GM23338 (cell line): Measurements from ENCODE around the gene TCF20. TPM values are rescaled to one million over a fixed set of nuclear protein-coding genes. Genes with fewer than 3 reads are reported as not detected.

ENCODE experiments used
- ATAC-seq: fragments of 200-7000 bp; cut with Tn5 transposase; 3 replicates; pipeline ENCODE4 v1.9.1; 2020
- DNase-seq: peaks from one replicate; pipeline ENCODE4 v3.0.0-alpha.2; 2015; ENCODE audit warnings: low spot score
- H2AFZ ChIP-seq: fragments of 200-600 bp; sonication (generic); 2 replicates; pipeline ENCODE4 v1.8.0; 2016; ENCODE audit warnings: antibody characterized with exemption, mild to moderate bottlenecking, moderate library complexity
- H3F3A ChIP-seq: fragments of 200-600 bp; sonication (generic); replicated peaks from 2 replicates; pipeline ENCODE4 v1.8.0; 2017; ENCODE audit warnings: antibody characterized with exemption, mixed run types, low read depth
- H3K27ac ChIP-seq: fragments of 200-600 bp; sonication (generic); 2 replicates; pipeline ENCODE4 v1.6.1; 2016; ENCODE audit warnings: low read depth
- H3K27me3 ChIP-seq: fragments of 200-600 bp; sonication (generic); 2 replicates; pipeline ENCODE4 v1.8.0; 2016; ENCODE audit warnings: mild to moderate bottlenecking, mixed run types, moderate library complexity; ENCODE audit not compliant: insufficient read depth
- H3K36me3 ChIP-seq: fragments of 200-600 bp; sonication (generic); 2 replicates; pipeline ENCODE4 v1.8.0; 2016; ENCODE audit warnings: mild to moderate bottlenecking; ENCODE audit not compliant: insufficient read depth
- H3K4me1 ChIP-seq: fragments of 200-600 bp; sonication (generic); 2 replicates; pipeline ENCODE4 v1.8.0; 2016; ENCODE audit warnings: mild to moderate bottlenecking, moderate library complexity; ENCODE audit not compliant: insufficient read depth
- H3K4me2 ChIP-seq: fragments of 200-600 bp; sonication (generic); 2 replicates; pipeline ENCODE4 v1.7.1; 2017; ENCODE audit warnings: mixed run types
- H3K4me3 ChIP-seq: fragments of 200-600 bp; sonication (generic); 2 replicates; pipeline ENCODE4 v1.6.1; 2016; ENCODE audit warnings: mixed run types
- H3K79me2 ChIP-seq: fragments of 200-600 bp; sonication (generic); replicated peaks from 2 replicates; pipeline ENCODE4 v1.8.0; 2017; ENCODE audit warnings: mild to moderate bottlenecking; ENCODE audit not compliant: insufficient read depth
- H3K9me2 ChIP-seq: fragments of 200-600 bp; sonication (generic); 2 replicates; pipeline ENCODE4 v1.8.0; 2017; ENCODE audit not compliant: insufficient read depth
- H4K20me1 ChIP-seq: fragments of 200-600 bp; sonication (generic); replicated peaks from 2 replicates; pipeline ENCODE4 v1.8.0; 2017; ENCODE audit warnings: mild to moderate bottlenecking; ENCODE audit not compliant: insufficient read depth
- H3K27ac Mint-ChIP-seq: 2 replicates; pipeline ENCODE4 v1.8.0; 2020; ENCODE audit warnings: inconsistent platforms, mild to moderate bottlenecking, moderate library complexity, mixed read lengths
- H3K27me3 Mint-ChIP-seq: 3 replicates; pipeline ENCODE4 v1.8.0; 2022; ENCODE audit warnings: low read depth, mild to moderate bottlenecking, moderate library complexity, mixed read lengths, inconsistent platforms; ENCODE audit not compliant: insufficient read depth, poor library complexity
- H3K36me3 Mint-ChIP-seq: 3 replicates; pipeline ENCODE4 v1.8.0; 2021; ENCODE audit warnings: low read depth, mild to moderate bottlenecking, inconsistent platforms, moderate library complexity, mixed read lengths
- H3K4me1 Mint-ChIP-seq: 3 replicates; pipeline ENCODE4 v1.8.0; 2020; ENCODE audit warnings: mild to moderate bottlenecking, inconsistent platforms, mixed read lengths
- H3K4me3 Mint-ChIP-seq: 3 replicates; pipeline ENCODE4 v1.8.0; 2021; ENCODE audit warnings: moderate library complexity, mild to moderate bottlenecking, inconsistent platforms, mixed read lengths
- H3K9me3 Mint-ChIP-seq: 3 replicates; pipeline ENCODE4 v1.8.0; 2020; ENCODE audit warnings: moderate library complexity, mild to moderate bottlenecking, inconsistent platforms, mixed read lengths
- CREB1 ChIP-seq: fragments of 250-450 bp; sonication (Bioruptor Pico); IDR thresholded peaks from 2 replicates; pipeline ENCODE4 v1.5.0; 2020; ENCODE audit warnings: low read depth, mild to moderate bottlenecking, moderate library complexity
- EZH2 ChIP-seq: fragments of 200-600 bp; sonication (generic); IDR thresholded peaks from one replicate; pipeline ENCODE4 v1.8.0; 2017; ENCODE audit warnings: antibody characterized with exemption, mild to moderate bottlenecking, low read depth; ENCODE audit not compliant: unreplicated experiment
- EZH2phosphoT487 ChIP-seq: fragments of 200-600 bp; sonication (generic); IDR thresholded peaks from one replicate; pipeline ENCODE4 v1.8.1; 2018; ENCODE audit warnings: antibody characterized with exemption; ENCODE audit not compliant: unreplicated experiment
- JUNB ChIP-seq: IDR thresholded peaks from one replicate; pipeline ENCODE4 v1.6.1; 2016; ENCODE audit warnings: antibody characterized with exemption; ENCODE audit not compliant: unreplicated experiment
- NANOG ChIP-seq: IDR thresholded peaks from 2 replicates; pipeline ENCODE4 v1.6.1; 2016; ENCODE audit warnings: antibody characterized with exemption, borderline replicate concordance
- POLR2AphosphoS5 ChIP-seq: IDR thresholded peaks from 2 replicates; pipeline ENCODE4 v1.6.1; 2016; ENCODE audit warnings: antibody characterized with exemption, low read depth
- ZNF114 ChIP-seq: fragments of 250-450 bp; sonication (Bioruptor Pico); IDR thresholded peaks from 2 replicates; pipeline ENCODE4 v1.5.0; 2020; ENCODE audit warnings: mild to moderate bottlenecking, moderate library complexity
- ZNF331 ChIP-seq: fragments of 250-450 bp; sonication (Bioruptor Pico); IDR thresholded peaks from 2 replicates; pipeline ENCODE4 v1.5.0; 2020; ENCODE audit warnings: low read depth, mild to moderate bottlenecking, moderate library complexity
- polyA plus RNA-seq: library from polyadenylated mRNA; unstranded; fragments of >200 nt; fragmentation: Nextera tagmentation; extraction: Ambion mirVana; gene quantifications from 2 replicates; pipeline ENCODE4 v1.2.1, GENCODE V29; 2016
- total RNA-seq: library from RNA; depleted of rRNA; stranded (reverse); fragments of >200 nt; shearing (Covaris generic); gene quantifications from 2 replicates; pipeline ENCODE4 v1.2.3, GENCODE V29; 2014
- TF ChIP-seq, protein P1 (sequence below): IDR thresholded peaks from one replicate; pipeline ENCODE4 v1.6.1; 2018; ENCODE audit warnings: antibody characterized with exemption; ENCODE audit not compliant: unreplicated experiment
- TF ChIP-seq, protein P2 (sequence below): fragments of 250-450 bp; sonication (Bioruptor Pico); IDR thresholded peaks from 2 replicates; pipeline ENCODE4 v1.5.0; 2020; ENCODE audit warnings: mild to moderate bottlenecking, moderate library complexity

The TCF20 gene
- total and polyA plus RNA-seq, 2 experiments from 2014 or later, result 6.4 to 68.7 TPM

DNA sequence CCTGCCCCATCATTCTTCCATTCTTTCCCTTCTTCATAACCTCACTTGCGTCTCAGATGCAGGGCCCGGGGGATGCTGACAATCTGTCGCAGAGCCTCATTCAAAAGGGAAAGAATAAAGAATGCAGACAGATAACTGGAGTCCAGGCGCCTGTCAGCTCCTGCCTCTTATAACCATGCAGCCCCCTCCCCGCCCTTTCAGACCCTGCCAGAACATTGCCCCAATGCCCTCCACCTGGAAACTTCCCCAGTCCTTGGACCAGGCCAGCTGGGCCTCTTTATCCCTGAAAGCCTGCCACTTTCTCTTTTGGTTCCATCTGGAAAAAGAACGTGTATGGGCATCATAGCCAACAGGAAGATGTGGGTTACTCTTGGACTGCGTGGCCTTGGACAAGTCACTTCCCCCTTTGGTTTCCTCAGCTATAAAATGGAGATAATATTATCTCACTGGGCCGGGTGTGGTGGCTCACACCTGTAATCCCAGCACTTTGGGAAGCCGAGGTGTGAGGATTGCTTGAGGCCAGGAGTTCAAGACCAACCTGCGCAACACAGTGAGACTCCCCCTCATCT lies 2.1 kb upstream of the TCF20 start:
- H3K4me2 ChIP-seq, result no peak overlapping the region
- no peak overlapping the region for H3K4me3 Mint-ChIP-seq
- peaks cover 30% of the 10 kb centered on the region for H3K27me3 Mint-ChIP-seq

More for the DNA sequence above, 2.1 kb upstream of the TCF20 start:
- no peaks in the 10 kb centered on the region; the same call in 2 of the 3 replicates for H3K36me3 Mint-ChIP-seq
- peaks cover 17% of the 10 kb centered on the region for H4K20me1 ChIP-seq
- ATAC-seq (no peak), DNase-seq (no peak)
- H3K27ac ChIP-seq, result no peak overlapping the region
- H3K36me3 ChIP-seq, result no peaks in the 10 kb centered on the region
- H3K4me1 ChIP-seq, result peaks cover 32% of the 10 kb centered on the region
- TF ChIP-seq NANOG (no peak), EZH2phosphoT487 (no peak), EZH2 (no peak), CREB1 (CRISPR knock-in tag) (no peak), ZNF331 (CRISPR knock-in tag) (no peak), POLR2AphosphoS5 (no peak), JUNB (no peak), ZNF114 (CRISPR knock-in tag) (no peak)
- TF ChIP-seq, protein P1, sequence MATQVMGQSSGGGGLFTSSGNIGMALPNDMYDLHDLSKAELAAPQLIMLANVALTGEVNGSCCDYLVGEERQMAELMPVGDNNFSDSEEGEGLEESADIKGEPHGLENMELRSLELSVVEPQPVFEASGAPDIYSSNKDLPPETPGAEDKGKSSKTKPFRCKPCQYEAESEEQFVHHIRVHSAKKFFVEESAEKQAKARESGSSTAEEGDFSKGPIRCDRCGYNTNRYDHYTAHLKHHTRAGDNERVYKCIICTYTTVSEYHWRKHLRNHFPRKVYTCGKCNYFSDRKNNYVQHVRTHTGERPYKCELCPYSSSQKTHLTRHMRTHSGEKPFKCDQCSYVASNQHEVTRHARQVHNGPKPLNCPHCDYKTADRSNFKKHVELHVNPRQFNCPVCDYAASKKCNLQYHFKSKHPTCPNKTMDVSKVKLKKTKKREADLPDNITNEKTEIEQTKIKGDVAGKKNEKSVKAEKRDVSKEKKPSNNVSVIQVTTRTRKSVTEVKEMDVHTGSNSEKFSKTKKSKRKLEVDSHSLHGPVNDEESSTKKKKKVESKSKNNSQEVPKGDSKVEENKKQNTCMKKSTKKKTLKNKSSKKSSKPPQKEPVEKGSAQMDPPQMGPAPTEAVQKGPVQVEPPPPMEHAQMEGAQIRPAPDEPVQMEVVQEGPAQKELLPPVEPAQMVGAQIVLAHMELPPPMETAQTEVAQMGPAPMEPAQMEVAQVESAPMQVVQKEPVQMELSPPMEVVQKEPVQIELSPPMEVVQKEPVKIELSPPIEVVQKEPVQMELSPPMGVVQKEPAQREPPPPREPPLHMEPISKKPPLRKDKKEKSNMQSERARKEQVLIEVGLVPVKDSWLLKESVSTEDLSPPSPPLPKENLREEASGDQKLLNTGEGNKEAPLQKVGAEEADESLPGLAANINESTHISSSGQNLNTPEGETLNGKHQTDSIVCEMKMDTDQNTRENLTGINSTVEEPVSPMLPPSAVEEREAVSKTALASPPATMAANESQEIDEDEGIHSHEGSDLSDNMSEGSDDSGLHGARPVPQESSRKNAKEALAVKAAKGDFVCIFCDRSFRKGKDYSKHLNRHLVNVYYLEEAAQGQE, result no peak
- TF ChIP-seq, protein P2, sequence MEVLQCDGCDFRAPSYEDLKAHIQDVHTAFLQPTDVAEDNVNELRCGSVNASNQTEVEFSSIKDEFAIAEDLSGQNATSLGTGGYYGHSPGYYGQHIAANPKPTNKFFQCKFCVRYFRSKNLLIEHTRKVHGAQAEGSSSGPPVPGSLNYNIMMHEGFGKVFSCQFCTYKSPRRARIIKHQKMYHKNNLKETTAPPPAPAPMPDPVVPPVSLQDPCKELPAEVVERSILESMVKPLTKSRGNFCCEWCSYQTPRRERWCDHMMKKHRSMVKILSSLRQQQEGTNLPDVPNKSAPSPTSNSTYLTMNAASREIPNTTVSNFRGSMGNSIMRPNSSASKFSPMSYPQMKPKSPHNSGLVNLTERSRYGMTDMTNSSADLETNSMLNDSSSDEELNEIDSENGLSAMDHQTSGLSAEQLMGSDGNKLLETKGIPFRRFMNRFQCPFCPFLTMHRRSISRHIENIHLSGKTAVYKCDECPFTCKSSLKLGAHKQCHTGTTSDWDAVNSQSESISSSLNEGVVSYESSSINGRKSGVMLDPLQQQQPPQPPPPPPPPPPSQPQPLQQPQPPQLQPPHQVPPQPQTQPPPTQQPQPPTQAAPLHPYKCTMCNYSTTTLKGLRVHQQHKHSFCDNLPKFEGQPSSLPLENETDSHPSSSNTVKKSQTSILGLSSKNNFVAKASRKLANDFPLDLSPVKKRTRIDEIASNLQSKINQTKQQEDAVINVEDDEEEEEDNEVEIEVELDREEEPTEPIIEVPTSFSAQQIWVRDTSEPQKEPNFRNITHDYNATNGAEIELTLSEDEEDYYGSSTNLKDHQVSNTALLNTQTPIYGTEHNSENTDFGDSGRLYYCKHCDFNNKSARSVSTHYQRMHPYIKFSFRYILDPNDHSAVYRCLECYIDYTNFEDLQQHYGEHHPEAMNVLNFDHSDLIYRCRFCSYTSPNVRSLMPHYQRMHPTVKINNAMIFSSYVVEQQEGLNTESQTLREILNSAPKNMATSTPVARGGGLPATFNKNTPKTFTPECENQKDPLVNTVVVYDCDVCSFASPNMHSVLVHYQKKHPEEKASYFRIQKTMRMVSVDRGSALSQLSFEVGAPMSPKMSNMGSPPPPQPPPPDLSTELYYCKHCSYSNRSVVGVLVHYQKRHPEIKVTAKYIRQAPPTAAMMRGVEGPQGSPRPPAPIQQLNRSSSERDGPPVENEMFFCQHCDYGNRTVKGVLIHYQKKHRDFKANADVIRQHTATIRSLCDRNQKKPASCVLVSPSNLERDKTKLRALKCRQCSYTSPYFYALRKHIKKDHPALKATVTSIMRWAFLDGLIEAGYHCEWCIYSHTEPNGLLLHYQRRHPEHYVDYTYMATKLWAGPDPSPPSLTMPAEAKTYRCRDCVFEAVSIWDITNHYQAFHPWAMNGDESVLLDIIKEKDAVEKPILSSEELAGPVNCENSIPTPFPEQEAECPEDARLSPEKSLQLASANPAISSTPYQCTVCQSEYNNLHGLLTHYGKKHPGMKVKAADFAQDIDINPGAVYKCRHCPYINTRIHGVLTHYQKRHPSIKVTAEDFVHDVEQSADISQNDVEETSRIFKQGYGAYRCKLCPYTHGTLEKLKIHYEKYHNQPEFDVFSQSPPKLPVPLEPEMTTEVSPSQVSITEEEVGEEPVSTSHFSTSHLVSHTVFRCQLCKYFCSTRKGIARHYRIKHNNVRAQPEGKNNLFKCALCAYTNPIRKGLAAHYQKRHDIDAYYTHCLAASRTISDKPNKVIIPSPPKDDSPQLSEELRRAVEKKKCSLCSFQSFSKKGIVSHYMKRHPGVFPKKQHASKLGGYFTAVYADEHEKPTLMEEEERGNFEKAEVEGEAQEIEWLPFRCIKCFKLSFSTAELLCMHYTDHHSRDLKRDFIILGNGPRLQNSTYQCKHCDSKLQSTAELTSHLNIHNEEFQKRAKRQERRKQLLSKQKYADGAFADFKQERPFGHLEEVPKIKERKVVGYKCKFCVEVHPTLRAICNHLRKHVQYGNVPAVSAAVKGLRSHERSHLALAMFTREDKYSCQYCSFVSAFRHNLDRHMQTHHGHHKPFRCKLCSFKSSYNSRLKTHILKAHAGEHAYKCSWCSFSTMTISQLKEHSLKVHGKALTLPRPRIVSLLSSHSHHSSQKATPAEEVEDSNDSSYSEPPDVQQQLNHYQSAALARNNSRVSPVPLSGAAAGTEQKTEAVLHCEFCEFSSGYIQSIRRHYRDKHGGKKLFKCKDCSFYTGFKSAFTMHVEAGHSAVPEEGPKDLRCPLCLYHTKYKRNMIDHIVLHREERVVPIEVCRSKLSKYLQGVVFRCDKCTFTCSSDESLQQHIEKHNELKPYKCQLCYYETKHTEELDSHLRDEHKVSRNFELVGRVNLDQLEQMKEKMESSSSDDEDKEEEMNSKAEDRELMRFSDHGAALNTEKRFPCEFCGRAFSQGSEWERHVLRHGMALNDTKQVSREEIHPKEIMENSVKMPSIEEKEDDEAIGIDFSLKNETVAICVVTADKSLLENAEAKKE (CRISPR knock-in tag), result no peak
- H3K4me1 Mint-ChIP-seq, result peaks cover 46% of the 10 kb centered on the region
- no peaks in the 10 kb centered on the region for H3K9me2 ChIP-seq
- 0 out of 2 replicates have a peak, but pooled peaks cover 14% of the 10 kb centered on the region for H3F3A ChIP-seq
- H2AFZ ChIP-seq, result no peak overlapping the region
- H3K4me3 ChIP-seq, result no peak overlapping the region
- H3K27me3 ChIP-seq, result peaks cover 6% of the 10 kb centered on the region; the same call in 1 of the 2 replicates
- peaks cover 19% of the 10 kb centered on the region for H3K79me2 ChIP-seq
- H3K9me3 Mint-ChIP-seq, result no peaks in the 10 kb centered on the region; the same call in 1 of the 3 replicates
- H3K27ac Mint-ChIP-seq, result no peak overlapping the region
